D721Med (cell line): Measurements from ENCODE around the gene OSCP1.

ENCODE experiments used
- DNase-seq: peaks from one replicate; pipeline ENCODE4 v3.0.0; 2011; ENCODE audit warnings: low spot score; ENCODE audit not compliant: insufficient read length
- FAIRE-seq: peaks from 2 replicates; lab custom pipeline; 2011; peaks lifted over from hg19 to GRCh38; lab: Jason Lieb, UNC
- CTCF ChIP-seq: IDR thresholded peaks from 2 replicates; pipeline ENCODE4 v1.5.1; 2012; ENCODE audit warnings: mild to moderate bottlenecking, control low read depth; ENCODE audit not compliant: insufficient read depth; ENCODE audit errors: missing control alignments

OSCP1 gene

GRCh38 chr1:36443297-36443696 is 7.0 kb downstream of the OSCP1 start:
- DNase-seq (no peak), FAIRE-seq (no peak)
- no peak for TF ChIP-seq CTCF

GRCh38 chr1:36442337-36442736 is 7.9 kb downstream of the OSCP1 start:
- no peak for FAIRE-seq
- no peak for DNase-seq

GRCh38 chr1:36440646-36441045 is 9.6 kb downstream of the OSCP1 start:
- DNase-seq: no peak
- FAIRE-seq: no peak
- TF ChIP-seq CTCF: no peak

More at GRCh38 chr1:36442337-36442736, 7.9 kb downstream of the OSCP1 start:
- TF ChIP-seq CTCF: no peak

- DNase-seq (no peak), FAIRE-seq (no peak)
- TF ChIP-seq CTCF: no peak
These were observed 10.2 kb downstream of the OSCP1 start for GRCh38 chr1:36440044-36440443.

GRCh38 chr1:36438715-36439114 is 11.5 kb downstream of the OSCP1 start:
- no peak for TF ChIP-seq CTCF
- DNase-seq: no peak
- FAIRE-seq: no peak

DNA sequence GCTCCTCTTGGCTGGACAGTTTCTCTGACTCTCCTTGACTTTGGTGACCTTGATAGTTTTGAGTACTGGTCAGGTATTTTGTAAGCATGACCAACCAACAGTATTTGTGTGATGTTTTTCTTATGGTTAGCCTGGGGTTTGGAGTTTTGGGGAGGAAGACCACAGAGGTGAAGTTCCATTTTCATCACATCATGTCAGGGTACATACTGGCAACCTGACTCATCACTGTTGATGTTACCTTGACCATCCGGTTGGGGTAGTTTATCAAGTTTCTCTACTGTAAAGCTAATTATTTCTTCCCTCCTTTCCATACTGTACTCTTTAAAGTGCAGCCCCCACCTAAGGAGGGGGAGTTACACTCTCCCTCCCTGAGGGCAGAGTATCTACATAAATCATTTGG is 13.4 kb downstream of the OSCP1 start:
- DNase-seq: no peak
- TF ChIP-seq CTCF: no peak
- no peak for FAIRE-seq

DNA sequence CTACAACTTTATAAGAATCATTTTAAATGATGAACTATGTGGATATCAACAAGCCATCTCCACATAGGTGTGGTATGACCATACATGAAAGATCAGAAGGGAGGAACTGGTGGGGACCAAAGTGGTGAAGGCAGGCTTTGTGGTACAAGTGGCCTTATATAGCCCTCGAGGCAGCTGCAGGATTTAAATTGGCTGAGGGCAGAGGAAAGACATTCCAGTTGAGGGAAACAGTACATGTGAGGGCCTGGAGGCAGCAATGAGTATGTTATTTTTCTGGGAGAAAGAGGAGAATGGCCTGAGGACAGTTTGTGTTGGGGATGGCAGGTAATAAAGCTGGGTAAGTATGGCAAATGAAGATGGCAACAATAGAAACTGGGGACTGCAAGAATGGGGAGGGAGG is 17.1 kb downstream of the OSCP1 start:
- DNase-seq: no peak
- no peak for TF ChIP-seq CTCF
- FAIRE-seq: no peak
